GM12891 (cell line): ENCODE measurements around the gene TRIM26.

Experiments used
- PAX5 ChIP-seq: IDR thresholded peaks from 2 replicates; pipeline ENCODE4 v1.6.1; 2011; ENCODE audit warnings: low read length, moderate library complexity, mild to moderate bottlenecking; ENCODE audit not compliant: insufficient read depth, severe bottlenecking
- POLR2A ChIP-seq: IDR thresholded peaks from 2 replicates; pipeline ENCODE4 v1.6.1; 2011; ENCODE audit warnings: low read depth, low read length, control low read depth
- POLR2AphosphoS5 ChIP-seq: IDR thresholded peaks from 2 replicates; pipeline ENCODE4 v1.6.1; 2011; ENCODE audit warnings: low read depth, low read length, control low read depth
- POU2F2 ChIP-seq: IDR thresholded peaks from 2 replicates; pipeline ENCODE4 v1.6.1; 2011; ENCODE audit warnings: low read depth, mild to moderate bottlenecking, control low read depth, low read length, moderate library complexity
- SPI1 ChIP-seq: IDR thresholded peaks from 2 replicates; pipeline ENCODE4 v1.6.1; 2011; ENCODE audit warnings: low read depth, low read length, control low read depth
- TAF1 ChIP-seq: IDR thresholded peaks from 2 replicates; pipeline ENCODE4 v1.6.1; 2011; ENCODE audit warnings: low read depth, low read length, control low read depth

GRCh38 chr6:30231067-30231466 is 17.9 kb upstream of the TRIM26 start:
- TF ChIP-seq POLR2A (no peak), TAF1 (no peak), SPI1 (no peak), POU2F2 (no peak), POLR2AphosphoS5 (no peak), PAX5 (no peak)
